ENCODE data around the gene DENR.
"Not testable (repeated sequence)": the region's sequence is repeated elsewhere in the genome, so short reads cannot be mapped to it uniquely, and the experiment has no call there.

The DENR gene

DNA sequence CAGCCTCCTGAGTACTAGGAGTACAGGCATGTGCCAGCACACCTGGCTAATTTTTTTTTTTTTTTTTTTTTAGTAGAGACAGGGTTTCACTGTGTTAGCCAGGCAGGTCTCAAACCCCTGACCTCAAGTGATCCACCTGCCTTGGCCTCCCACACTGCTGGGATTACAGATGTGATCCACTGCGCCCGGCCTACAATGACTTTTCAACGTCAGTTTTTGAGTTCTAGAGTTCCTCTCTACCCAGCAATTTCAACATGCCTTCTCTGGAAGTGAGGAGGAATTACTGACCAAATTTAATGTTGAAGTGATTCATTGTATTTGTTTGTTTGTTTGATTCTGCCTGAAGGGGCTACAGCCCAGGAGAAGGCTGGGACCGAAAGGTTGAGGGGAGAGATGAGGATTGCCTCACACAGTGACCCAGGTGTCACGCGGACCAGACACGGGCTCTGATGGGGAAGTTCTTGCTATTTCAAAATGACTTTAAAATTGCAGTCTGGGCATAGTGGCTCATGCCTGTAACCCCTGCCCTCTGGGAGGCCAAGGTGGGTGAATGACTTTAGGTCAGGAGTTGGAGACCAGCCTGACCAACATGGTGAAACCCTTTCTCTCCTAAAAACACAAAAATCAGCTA, 8.6 kb upstream of the DENR start:
- DNase-seq = no peak

DNA sequence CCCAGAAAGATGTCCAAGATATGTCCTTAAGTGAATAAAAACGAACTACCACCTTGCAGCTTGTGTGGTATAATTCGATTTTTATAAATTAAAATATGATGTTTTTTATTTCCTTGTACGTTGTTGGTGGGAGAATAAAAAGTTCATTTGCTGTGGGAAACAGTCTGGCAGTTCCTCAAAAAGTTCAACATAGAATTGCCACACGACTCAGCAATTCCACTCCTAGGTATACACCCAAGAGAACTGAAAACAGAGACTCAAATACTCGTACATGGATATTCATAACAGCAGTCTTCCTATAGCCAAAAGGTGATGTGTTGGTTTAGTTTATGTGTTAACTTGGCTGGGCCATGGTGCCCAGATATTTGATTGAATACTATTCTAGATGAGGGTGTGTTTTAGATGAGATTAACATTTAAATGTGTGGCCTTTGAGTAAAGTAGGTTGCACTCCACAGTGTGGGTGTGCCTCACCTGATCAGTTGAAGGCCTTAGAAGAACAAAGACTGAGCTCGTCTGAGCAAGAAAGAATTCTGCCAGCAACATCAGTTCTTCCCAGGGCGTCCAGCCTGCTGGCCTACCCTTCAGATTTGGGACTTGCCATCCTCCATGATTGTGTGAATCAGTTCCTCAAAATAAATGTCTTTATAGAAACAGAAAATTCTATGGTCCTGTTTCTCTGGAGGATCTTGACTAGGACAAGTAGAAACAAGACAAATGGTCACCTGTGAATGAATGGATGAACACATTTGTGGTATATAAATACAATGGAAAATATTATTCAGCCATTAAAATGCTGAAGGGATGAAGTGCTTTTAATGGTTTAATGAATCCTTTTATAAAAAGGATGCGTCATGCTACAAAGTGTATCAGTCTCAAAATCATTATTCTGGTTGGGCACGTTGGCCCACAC, 5.1 kb upstream of the DENR start:
- DNase-seq = no peak

DNA sequence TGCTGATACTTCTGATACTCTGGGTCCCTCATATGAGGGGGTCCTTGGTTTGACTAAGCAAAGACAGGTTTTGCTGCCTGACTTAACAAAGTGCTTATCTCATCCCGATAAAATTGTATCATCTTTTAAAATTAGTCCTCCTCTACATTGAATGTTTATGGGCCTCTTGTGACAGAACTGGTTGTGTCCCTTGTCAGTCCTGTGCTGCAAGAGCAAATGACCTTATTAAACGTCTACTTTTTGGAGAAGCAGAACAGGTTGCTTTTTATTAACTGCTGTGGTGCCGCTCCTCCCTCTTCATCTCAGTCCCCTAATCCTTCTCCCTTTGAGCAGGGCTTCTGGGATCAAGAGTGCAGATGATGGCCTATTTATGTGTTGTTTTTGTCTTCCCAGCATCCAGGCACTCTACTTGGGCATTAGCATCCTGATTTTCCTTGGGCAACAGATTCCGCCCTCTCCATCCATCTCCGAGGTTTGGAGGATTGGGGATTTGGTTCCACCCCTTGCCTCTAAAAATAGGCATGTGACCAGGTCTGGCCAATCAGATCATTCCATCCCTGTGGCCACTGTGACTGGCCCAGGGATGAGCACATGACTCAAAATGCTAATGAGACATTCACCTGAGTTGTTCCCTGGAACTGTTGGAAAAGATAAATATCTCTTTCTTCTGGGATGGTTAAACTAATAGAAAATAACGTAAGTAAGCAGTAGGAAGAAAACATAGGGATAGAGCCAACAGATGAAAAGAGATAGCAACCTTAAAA, 2.9 kb upstream of the DENR start:
- no peak for DNase-seq

DNA sequence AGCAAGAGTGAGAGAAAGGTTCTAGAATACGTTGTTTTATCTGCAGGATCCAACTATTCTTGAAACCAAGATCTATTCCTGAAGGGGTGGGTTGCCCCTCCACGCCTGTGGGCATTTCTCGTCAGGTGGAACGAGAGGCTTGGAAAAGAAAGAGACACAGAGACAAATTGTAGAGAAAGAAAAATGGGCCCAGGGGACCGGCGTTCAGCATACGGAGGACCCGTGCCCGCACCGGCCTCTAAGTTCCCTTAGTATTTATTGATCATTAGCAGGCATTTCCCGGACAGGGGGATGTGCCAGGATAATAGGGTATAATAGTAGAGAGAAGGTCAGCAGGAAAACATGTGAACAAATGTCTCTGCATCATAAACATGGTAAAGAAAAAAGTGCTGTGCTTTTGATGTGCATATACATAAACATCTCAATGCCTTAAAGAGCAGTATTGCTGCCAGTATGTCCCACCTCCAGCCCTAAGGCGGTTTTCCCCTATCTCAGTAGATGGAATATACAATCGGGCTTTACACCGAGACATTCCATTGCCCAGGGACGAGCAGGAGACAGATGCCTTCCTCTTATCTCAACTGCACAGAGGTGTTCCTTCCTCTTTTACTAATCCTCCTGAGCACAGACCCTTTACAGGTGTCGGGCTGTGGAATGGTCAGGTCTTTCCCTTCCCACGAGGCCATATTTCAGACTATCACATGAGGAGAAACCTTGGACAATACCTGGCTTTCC, 1.7 kb upstream of the DENR start:
- not testable (repeated sequence) for DNase-seq

DNA sequence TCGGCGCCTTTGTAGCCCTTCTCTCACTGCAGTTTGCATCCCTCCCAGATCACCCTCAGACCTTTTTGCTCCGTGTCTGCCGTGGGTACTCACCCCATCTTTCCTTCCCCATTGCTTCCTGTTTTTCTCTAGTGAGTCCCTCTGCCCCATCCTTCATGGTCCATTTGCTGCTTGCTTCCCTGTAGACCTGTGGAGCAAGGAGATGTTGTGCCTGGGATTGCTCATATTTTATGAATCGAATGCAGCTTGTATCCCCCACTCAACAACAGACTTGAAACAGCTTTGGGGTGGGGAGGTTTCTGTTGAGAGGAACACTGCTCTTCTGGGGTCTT, 661 bp downstream of the DENR start:
- no peak for DNase-seq

DNA sequence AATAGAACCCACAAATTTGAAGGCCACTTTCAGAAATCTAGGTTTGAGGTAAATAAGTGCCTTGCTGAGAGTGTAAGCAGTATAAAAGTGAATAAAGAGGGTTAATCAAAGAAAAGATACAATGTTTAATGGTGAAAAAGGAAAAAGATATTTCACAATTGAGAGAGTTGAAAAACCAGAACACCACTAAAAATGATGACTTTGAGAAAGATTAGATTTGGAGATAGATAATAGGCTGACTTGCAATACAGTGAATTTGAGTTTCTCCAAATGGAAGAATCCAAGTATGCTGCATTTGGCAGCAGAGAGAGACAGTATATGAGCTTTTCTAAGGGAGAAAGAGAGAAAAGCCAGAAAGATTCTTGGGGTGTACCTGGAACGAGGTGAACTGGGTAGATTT, 2.2 kb downstream of the DENR start:
- no peak for DNase-seq

DNA sequence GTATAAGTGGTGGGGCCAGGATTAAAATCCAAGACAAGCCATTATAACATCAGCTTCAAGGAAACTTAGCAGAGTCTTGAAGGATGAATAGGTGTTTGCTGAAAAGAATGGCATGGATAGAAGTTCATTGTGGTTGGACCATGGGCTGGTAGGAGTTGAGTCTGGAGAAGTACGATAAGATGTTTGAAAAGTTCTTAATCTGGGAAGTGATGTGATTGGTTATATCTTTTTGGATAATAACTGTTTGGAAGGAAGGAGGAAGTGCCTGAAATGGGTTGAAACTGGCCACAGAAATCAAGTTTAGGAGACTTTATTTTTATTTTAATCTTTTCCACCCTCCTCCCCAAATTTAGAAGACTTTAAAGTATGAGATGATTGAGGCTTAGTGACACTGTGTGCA, 4.9 kb downstream of the DENR start:
- no peak for DNase-seq

DNA sequence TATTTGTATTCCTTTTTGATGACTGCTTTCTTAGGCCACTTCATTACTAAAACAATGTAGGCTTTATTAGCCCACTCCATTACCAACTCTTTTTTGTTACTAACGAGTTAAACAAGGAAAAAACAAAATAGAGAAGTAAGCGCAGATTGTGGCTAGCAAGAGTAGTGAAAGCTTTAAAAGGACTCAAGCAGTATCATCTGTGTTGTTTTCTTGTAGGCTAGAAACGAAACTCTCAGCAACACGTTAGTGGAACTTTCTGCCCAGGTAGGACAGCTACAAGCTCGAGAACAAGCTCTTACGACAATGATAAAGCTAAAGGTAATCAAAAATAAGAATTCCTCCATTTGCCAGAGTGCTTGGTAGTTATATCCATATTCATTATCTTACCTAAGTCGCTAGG, 32.9 kb downstream of the DENR start:
- no peak for DNase-seq

DNA sequence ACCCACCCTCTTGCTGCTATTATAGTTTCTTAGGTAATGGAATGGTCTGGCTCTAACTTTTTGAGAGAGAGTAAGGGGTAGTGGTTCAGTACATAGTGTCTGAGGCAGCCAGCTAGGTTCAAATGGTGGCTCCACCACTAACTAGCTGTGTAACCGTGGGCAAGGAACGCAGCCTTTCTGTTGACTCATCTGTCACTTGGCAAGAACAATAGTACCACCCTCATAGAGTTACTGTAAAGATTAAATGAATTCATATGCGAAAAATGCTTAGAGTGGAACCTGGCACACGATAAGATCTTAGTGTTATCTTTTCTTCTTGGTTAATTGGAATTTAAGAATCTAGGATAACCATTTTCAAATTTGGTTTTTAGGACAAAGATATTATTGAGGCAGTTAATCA, 35.8 kb downstream of the DENR start:
- no peak for DNase-seq

DNA sequence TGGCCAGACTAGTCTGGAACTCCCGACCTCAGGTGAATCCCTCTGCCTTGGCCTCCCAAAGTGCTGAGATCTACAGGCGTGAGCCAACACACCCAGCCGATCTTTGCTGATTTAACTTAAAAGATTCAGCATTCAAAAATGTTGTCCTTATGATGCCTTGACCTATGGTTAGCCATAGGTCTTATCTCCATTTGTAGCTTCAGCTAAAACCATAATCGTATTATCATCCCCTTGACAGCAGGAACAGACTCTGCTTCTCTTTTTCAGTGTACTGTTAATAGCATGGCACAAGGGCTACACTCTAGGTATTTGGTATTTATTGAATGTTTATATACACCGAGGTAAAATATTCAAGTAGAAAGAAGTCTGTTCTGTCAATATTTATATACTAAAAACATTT, 37.0 kb downstream of the DENR start:
- DNase-seq = no peak

DNA sequence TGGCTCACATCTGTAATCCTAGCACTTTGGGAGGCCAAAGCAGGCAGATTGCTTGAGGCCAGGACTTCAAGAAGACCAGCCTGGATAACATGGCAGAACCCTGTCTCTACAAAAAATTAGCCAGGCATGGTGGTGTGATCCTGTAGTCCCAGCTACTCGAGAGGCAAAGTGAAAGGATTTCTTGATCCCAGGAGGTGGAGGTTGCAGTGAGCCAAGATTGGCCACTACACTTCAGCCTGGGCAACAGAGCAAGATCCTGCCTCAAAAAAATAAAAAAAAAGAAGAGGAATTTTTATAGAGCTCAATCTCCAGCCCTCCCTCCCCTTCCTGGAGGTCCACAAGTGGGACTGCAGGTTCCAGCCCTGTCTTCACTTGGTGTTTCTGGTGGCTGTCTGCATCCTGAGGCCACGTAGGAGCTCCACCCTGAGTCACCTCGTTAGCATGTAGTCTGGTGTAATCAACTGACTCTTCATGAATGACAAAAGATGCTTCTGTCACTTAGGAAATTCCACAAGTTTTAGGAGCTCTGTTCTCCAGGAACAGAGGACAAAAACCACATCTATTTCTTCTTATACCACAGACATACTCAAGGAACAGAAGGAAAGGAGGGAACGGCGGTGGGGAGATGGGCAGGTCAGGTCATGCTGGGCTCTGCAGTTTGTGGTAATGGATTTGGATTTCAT, 37.9 kb downstream of the DENR start:
- no peak for DNase-seq

DNA sequence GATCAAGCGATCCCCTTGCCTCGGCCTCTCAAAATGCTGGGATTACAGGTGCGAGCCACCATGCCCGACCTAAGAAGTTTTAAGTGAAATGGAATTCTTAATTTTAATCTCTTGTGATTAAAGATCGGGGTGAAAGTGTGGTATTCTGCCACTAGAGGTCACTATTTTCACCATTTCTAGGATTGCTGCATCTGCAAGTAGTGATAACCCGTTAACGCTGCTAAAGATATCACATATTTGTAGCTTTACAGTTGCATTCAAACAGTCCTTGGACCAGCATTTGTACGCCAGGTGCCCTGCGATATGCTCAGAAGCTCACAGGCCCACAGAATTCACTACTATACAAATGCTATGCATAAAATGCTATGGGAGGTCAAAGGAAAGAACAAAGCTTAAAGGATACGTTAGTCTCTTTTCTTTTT, 41.1 kb downstream of the DENR start:
- DNase-seq = peak; percentile 54

DNA sequence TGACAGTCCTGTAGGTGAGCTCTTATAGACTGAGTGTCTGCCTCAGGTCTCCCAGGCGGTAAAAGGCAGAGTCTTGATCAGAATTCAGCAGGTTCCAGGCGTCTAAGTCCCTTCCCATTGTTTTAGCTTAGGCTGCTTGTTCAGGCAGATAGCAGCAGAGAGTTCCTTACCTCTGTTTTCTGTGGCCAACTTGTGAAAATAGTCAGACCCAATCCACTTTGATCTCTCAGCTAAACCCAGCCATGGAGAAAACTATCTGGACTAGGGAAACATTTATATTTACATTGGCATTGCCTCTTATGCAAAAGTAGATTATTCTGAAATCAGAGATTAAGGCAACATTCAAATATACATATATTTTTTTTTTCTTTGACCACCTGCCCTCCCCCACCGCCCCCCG, 43.2 kb downstream of the DENR start:
- DNase-seq = no peak

DNA sequence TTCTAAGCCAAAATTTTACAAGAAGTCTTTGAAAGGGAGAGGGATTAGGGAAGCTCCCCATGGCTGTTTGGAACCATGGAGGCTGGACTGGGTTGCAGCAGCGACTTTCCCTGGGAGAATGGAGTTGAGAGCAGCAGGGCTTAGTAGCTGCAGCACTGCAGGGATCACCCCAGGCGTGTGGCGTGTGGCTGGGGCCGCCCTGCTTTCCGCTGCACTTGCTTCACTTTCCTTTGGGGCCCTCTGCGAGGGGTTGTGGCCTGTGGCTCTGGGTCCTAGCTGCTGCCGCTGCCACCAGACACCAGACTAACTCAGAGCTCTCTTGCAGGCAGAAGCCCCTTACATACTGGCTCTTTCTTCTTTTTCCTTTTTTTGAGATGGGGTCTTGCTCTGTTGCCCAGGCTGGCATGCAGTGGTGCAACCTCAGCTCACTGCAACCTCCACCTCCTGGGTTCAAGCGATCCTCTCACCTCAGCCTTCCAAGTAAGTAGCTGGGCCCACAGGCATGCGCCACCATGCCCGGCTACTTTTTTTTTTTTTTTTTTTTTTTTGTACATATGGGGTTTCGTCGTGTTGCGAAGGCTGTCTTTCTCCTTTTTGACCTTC, 47.1 kb downstream of the DENR start:
- DNase-seq = no peak

DNA sequence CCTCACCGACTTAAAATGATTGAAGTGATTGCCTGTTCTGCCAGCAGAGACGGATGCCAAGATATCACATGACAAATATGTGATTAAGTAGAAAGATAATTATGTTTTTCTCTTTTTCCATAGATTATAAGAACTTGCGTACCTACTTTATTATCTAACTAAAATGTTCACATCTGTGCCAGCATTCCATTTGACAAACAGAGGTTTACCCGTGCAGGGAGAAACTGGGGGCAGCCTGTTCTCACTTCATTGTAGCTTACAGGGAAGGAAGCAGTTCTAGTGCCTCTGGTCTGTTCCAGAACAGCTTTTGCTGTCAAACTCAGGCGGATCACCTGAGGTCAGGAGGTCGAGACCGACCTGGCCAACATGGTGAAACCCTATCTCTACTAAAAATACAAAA, 51.3 kb downstream of the DENR start:
- no peak for DNase-seq

DNA sequence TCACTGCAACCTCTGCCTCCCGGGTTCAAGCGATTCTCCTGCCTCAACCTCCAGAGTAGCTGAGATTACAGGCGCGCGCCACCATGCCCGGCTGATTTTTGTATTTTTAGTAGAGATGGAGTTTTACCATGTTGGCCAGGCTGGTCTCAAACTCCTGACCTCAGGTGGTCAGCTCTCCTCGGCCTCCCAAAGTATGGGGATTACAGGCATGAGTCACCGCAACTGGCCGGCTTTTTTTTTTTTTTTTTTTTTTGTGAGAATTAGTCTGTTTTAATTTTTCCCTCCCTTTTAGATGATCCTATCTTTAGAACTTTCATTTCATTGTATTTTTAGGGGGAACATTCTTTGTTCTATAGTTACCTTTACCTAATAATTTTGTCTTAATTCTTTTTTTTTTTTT, 52.3 kb downstream of the DENR start:
- DNase-seq = not testable (repeated sequence)

DNA sequence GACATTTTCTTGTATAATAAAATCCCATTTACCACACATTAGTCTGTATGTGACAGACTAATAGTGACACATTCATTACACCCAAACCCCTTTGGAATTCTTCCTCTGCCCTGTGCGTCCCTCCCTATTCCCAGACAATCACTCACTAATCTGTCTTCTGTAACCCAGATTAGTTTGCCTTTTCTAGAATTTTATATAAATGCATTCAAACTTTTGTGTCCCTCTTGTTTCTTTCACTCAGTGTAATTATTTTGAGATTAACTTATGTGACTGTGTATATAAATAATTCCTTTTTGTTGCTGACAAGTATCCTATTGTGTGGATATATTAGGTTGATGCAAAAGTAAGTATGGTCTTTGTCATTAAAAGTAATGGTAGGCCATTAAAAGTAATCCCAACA, 55.0 kb downstream of the DENR start:
- DNase-seq = no peak

DNA sequence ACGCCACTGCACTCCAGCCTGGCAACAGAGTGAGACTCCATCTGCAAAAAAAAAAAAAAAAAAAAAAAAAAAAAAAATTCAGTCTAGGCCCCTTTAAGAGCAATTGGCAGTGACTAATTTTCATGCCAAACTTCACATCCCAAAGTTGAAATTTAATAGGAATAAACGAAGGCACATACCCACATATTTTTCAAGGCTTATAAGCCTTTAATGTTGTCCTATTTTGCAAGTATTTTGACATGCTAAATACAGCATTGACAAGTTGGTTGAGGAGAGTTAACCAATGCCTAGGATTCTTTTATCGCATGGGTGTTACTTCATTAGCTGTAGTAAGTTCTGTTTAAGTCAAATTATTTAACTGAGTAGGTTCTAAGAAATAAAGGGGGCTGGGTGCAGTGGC, 59.2 kb downstream of the DENR start:
- no peak for DNase-seq

DNA sequence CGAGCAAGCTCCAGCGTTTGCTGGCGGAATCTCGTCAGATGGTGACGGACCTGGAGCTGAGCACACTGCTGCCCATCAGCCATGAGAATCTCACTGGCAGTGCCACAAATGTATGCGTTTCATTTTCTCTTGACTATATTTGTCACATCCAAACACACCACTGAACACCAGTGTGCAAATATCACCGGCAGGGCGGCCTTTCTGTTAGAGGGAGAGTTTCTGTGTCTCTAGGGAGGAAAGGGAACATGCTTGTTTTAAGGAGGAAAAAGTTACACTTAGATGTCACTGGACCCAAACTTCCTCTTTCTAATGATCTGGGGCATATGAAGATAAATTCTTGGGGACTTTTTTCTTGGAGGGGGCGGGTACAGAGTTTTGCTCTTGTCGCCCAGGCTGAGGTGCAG, 60.7 kb downstream of the DENR start:
- DNase-seq = no peak

DNA sequence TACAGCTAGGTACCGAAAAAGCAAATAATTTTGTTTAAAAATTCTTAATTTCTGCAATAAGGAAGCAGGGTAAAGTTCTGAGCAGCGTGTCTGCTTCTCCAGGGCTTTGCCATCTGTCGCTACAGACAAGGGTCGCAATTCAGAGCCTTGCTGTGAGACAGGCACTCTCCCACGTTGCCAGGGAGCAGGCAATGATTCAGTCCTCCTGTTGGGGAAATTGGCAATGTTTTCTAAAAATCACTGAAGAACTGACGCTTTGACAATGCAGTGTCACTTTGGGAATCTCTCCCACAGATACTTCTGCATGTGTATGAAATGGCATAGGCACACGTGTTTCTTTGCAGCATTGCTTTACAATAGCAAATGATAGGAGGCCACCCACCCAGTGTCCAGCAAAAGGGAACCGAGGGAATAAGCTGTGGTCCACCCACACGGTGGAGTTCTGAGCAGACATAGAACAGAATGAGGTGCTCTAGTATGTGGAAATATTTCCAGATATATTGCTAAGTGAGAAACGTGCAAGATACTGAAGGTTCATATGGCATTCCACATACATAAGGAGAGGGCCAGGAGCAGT, 66.7 kb downstream of the DENR start:
- no peak for DNase-seq

DNA sequence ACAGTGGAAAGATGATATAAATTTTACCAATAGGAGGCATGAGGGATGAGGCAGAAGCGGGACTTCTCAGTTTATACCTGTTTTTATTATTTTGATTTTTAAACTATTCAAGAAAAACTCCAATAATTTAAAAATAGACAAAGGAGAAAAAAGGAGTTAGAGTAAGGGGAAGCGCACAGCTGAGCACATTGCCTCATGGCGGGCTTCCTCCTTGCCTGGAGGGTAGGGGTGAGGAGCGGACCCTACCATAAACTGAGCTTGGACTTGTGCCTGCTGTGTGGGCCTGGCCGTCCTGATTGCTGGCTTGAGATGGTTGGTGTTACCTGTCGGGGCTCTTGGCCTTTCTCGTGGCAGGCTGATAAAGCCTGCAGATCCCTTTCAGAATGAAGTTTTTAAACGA, 67.5 kb downstream of the DENR start:
- no peak for DNase-seq
